Activated B cell treated with CpG ODN at 0.5 μM for 24 hours (primary cell): ENCODE data around the gene CRACDL. TPM values are rescaled to one million over a fixed set of nuclear protein-coding genes. Genes with fewer than 3 reads are reported as not detected.

Experiments used
- ATAC-seq: fragments of 200-7000 bp; cut with Tn5 transposase; one replicate; pipeline ENCODE4 v1.10.0; 2021; ENCODE audit warnings: low read depth, mild to moderate bottlenecking, moderate library complexity
- CTCF ChIA-PET: fragments of 350-600 bp; sonication (Branson Sonifier 250); formaldehyde crosslinking; loops from one replicate; lab custom pipeline; 2021; ENCODE audit warnings: antibody characterized with exemption; lab: Charles Lee
- POLR2A ChIA-PET: fragments of 350-600 bp; sonication (Branson Sonifier 250); formaldehyde crosslinking; loops from one replicate; lab custom pipeline; 2021; ENCODE audit warnings: antibody characterized with exemption; lab: Charles Lee
- DNase-seq: peaks from one replicate; pipeline ENCODE4 v3.0.0; 2022
- H3K27ac Mint-ChIP-seq: one replicate; pipeline ENCODE4 v1.8.0; 2020; ENCODE audit warnings: mixed read lengths
- H3K27me3 Mint-ChIP-seq: one replicate; pipeline ENCODE4 v1.8.0; 2021; ENCODE audit warnings: mixed read lengths
- H3K36me3 Mint-ChIP-seq: one replicate; pipeline ENCODE4 v1.8.0; 2021; ENCODE audit warnings: low read depth, mixed read lengths
- H3K4me1 Mint-ChIP-seq: one replicate; pipeline ENCODE4 v1.8.0; 2021; ENCODE audit warnings: mixed read lengths
- H3K4me3 Mint-ChIP-seq: one replicate; pipeline ENCODE4 v1.8.0; 2020; ENCODE audit warnings: mild to moderate bottlenecking, mixed read lengths
- H3K9me3 Mint-ChIP-seq: one replicate; pipeline ENCODE4 v1.8.0; 2020; ENCODE audit warnings: mixed read lengths
- intact Hi-C: fragments of 100-400 bp; cut with micrococcal nuclease; formaldehyde crosslinking; loops from one replicate; pipeline ENCODE4 v1.15.1; 2024
- total RNA-seq: library from RNA; stranded (reverse); gene quantifications from 2 replicates; pipeline ENCODE4 v1.2.3, GENCODE V29; 2022
- TF ChIP-seq, protein P1 (sequence below): fragments of 200-600 bp; IDR thresholded peaks from one replicate; pipeline ENCODE4 v1.8.0; 2022; ENCODE audit warnings: antibody characterized with exemption, mild to moderate bottlenecking

CRACDL gene
- total RNA-seq, 1 donor from 2014 or later, result not detected

DNA sequence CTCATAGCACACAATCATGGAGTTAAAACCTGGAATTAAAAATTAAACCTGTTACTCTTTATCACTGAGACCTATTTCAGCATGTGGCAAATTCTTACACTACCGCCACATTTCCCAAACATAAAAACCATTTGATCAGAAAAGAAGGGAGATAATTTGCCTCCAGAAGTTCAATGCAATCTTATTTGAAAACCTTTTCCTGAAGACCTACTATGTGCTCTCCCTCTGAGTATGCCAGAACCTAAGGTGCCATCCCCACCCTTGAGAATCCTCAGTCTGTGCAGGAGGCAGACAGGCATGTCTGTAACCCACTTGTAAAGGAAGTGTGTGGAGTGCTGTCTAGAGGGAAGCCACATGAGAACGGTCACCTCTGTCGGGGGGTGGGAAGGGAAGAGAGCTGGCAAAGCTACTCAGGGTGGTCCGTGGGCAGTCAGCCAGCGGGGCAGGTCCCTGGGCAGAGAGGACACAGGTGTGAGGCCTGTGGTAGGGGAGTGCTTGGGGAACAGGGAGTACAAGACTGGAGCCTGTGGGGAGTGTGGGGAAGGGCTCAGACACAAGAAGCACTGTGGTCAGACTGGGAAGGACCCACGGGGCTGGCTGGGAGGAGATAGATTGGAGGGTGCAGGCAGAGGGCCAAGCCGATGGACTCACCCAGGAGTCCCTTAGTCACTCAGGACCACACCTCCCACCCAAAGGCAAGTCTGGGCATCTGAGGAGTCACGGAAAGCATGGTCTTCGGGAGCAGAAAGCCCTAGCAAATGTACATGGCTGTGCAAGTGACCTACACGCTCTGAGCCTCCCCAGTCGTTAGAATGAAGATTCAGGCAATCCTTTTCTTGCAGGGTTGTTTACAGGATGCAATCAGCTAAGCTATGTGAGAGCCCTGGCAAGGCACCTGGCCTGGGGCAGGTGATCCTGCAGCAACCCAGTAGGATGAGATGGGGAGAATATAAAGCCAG, 22.8 kb downstream of the CRACDL start:
- TF ChIP-seq, protein P1, sequence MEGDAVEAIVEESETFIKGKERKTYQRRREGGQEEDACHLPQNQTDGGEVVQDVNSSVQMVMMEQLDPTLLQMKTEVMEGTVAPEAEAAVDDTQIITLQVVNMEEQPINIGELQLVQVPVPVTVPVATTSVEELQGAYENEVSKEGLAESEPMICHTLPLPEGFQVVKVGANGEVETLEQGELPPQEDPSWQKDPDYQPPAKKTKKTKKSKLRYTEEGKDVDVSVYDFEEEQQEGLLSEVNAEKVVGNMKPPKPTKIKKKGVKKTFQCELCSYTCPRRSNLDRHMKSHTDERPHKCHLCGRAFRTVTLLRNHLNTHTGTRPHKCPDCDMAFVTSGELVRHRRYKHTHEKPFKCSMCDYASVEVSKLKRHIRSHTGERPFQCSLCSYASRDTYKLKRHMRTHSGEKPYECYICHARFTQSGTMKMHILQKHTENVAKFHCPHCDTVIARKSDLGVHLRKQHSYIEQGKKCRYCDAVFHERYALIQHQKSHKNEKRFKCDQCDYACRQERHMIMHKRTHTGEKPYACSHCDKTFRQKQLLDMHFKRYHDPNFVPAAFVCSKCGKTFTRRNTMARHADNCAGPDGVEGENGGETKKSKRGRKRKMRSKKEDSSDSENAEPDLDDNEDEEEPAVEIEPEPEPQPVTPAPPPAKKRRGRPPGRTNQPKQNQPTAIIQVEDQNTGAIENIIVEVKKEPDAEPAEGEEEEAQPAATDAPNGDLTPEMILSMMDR, result no peak
- ChIA-PET CTCF (no interaction called here), POLR2A (no interaction called here)
- Mint-ChIP-seq H3K9me3 (no peaks in the 10 kb centered on the region), H3K4me1 (peaks cover 15% of the 10 kb centered on the region), H3K4me3 (no peak overlapping the region), H3K27me3 (peaks cover 16% of the 10 kb centered on the region), H3K27ac (no peak overlapping the region), H3K36me3 (no peaks in the 10 kb centered on the region)
- ATAC-seq, result no peak
- intact Hi-C loops, result no loop called here
- no peak for DNase-seq

GRCh38 chr2:98912221-98912851, 23.7 kb downstream of the CRACDL start:
- Mint-ChIP-seq H3K4me3 (no peak overlapping the region), H3K9me3 (no peaks in the 10 kb centered on the region), H3K36me3 (no peaks in the 10 kb centered on the region), H3K4me1 (peaks cover 15% of the 10 kb centered on the region), H3K27me3 (peaks cover 25% of the 10 kb centered on the region), H3K27ac (no peak overlapping the region)
- ChIA-PET CTCF (no interaction called here), POLR2A (no interaction called here)
- DNase-seq (no peak), ATAC-seq (no peak)
- intact Hi-C loops, result no loop called here
- TF ChIP-seq, protein P1, result no peak

DNA sequence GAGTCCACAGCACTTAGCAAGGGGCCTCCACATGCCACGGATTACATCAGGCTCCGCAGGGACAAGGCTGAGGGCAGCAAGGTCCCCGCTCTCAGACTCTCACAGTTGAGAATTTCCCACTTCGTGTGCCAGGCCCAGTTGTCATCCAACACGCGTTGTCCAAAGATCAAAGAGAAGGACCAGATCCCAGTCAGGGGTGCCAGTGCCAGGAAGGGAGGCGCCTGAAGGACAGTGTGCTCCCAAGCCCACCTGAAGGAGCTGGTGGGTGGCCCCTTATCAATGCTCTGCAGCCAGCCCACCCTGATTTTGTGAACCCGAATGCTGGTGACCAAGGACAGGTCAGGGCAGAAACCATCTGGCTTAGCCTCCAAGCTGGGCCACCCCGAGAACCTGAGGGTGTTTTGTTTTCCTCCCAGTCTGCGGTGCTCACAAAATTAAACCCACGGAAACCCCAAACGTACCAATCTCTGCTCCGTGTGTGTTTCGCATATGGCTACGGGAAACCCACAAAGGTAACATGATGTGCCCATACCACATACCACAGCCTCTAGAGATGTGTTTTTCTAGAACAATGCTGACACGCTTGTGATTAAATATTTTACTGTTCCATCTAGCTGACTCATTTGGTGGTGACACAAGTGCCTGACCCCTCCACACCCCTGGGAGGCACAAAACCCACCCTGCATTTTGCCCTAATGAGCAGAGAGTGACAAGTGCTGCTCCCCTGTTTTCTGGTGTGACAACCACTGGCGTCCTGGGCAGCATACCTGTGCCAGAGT, 24.5 kb downstream of the CRACDL start:
- POLR2A ChIA-PET, result no interaction called here
- TF ChIP-seq, protein P1, result no peak
- ATAC-seq, result no peak
- no peaks in the 10 kb centered on the region for H3K9me3 Mint-ChIP-seq
- no peak overlapping the region for H3K27ac Mint-ChIP-seq
- CTCF ChIA-PET, result no interaction called here
- H3K4me3 Mint-ChIP-seq, result no peak overlapping the region
- peaks cover 15% of the 10 kb centered on the region for H3K4me1 Mint-ChIP-seq
- peaks cover 27% of the 10 kb centered on the region for H3K27me3 Mint-ChIP-seq
- DNase-seq, result no peak
- no peaks in the 10 kb centered on the region for H3K36me3 Mint-ChIP-seq
- intact Hi-C loops, result no loop called here

DNA sequence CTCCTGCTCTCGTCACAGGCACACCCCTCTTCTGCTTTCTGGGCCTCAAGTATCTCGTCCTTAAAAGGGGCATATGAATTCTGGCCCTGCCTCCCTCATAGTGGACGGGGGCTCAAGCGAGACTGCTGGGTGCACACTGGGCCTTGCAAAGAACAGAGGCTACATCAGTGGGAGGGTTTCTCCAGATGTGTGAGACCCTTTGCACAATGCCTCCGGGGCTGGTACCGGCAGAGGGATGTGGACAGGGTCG, 25.0 kb downstream of the CRACDL start:
- ATAC-seq (no peak), DNase-seq (no peak)
- Mint-ChIP-seq H3K36me3 (no peaks in the 10 kb centered on the region), H3K27me3 (peaks cover 26% of the 10 kb centered on the region), H3K4me3 (no peak overlapping the region), H3K4me1 (peaks cover 15% of the 10 kb centered on the region), H3K27ac (no peak overlapping the region), H3K9me3 (no peaks in the 10 kb centered on the region)
- POLR2A ChIA-PET, result no interaction called here
- intact Hi-C loops, result no loop called here
- TF ChIP-seq, protein P1, result no peak
- CTCF ChIA-PET, result no interaction called here
